Suprapubic skin (tissue), 4 donors: ENCODE measurements around the gene GSG1.

ENCODE experiments used
- CTCF ChIP-seq, 2 donors: fragments of 200-600 bp in 1 of 2; fragments of 450-650 bp in 1 of 2; sonication (generic) in 1 of 2; IDR thresholded peaks; one replicate each; pipeline ENCODE4 v1.5.1; 2016 to 2019; ENCODE audit warnings: antibody characterized with exemption in 2 of 2, mild to moderate bottlenecking in 1 of 2, moderate library complexity in 1 of 2
- EP300 ChIP-seq: sonication (generic); formaldehyde crosslinking; IDR thresholded peaks from one replicate; pipeline ENCODE4 v1.6.1; 2017; ENCODE audit warnings: antibody characterized with exemption
- POLR2A ChIP-seq, 2 donors: fragments of 450-650 bp; IDR thresholded peaks; one replicate each; pipeline ENCODE4 v1.6.1; 2017; ENCODE audit warnings: antibody characterized with exemption in 2 of 2, mild to moderate bottlenecking in 2 of 2, moderate library complexity in 2 of 2
- POLR2AphosphoS5 ChIP-seq, 3 donors: sonication (generic); formaldehyde crosslinking; IDR thresholded peaks; one replicate each; pipeline ENCODE4 v1.6.1; 2017; ENCODE audit warnings: antibody characterized with exemption in 3 of 3

- no peak for TF ChIP-seq POLR2A (IDR thresholded peaks at IDR 0.05)
- TF ChIP-seq EP300 = no peak
- TF ChIP-seq POLR2AphosphoS5 (IDR thresholded peaks at IDR 0.05) = no peak
- no peak for TF ChIP-seq CTCF (IDR thresholded peaks at IDR 0.05)
These were observed 39.3 kb upstream of the GSG1 start for GRCh38 chr12:13142747-13143146.
